K562 (cell line): ENCODE measurements around the gene DEDD2. TPM values are rescaled to one million over a fixed set of nuclear protein-coding genes. Genes with fewer than 3 reads are reported as not detected.

Source experiments
- ARID4B ChIP-seq: sonication (generic); formaldehyde crosslinking; IDR thresholded peaks from 2 replicates; pipeline ENCODE4 v1.8.0; 2022; ENCODE audit warnings: mild to moderate bottlenecking, missing genetic modification reagents
- CBFB ChIP-seq: sonication (generic); formaldehyde crosslinking; IDR thresholded peaks from 2 replicates; pipeline ENCODE4 v1.4.0; 2020; ENCODE audit warnings: mild to moderate bottlenecking, missing genetic modification reagents
- ELF4 ChIP-seq: fragments of 450-650 bp; formaldehyde crosslinking; IDR thresholded peaks from 2 replicates; pipeline ENCODE4 v1.4.0; 2022; ENCODE audit warnings: missing genetic modification characterization
- HDAC2 ChIP-seq: fragments of 450-650 bp; IDR thresholded peaks from 2 replicates; pipeline ENCODE4 v1.6.1; 2016; ENCODE audit warnings: mild to moderate bottlenecking
- LEF1 ChIP-seq: fragments of 450-650 bp; IDR thresholded peaks from 2 replicates; pipeline ENCODE4 v1.6.1; 2016; ENCODE audit warnings: mild to moderate bottlenecking
- NONO ChIP-seq, 2 experiments: fragments of 200-400 bp in 1 of 2; fragments of 450-650 bp in 1 of 2; formaldehyde crosslinking in 1 of 2; IDR thresholded peaks; 2 replicates each; pipeline ENCODE4 v1.6.1; 2017; ENCODE audit warnings: low read depth in 2 of 2, mild to moderate bottlenecking in 2 of 2, moderate library complexity in 2 of 2, low read length in 1 of 2
- PTBP1 ChIP-seq: fragments of 200-400 bp; formaldehyde crosslinking; IDR thresholded peaks from 2 replicates; pipeline ENCODE4 v1.6.1; 2017; ENCODE audit warnings: low read depth, low read length
- PTTG1 ChIP-seq: fragments of 450-650 bp; IDR thresholded peaks from 2 replicates; pipeline ENCODE4 v1.6.1; 2016; ENCODE audit warnings: low read depth, mild to moderate bottlenecking, missing genetic modification characterization, missing compliant biosample characterization
- RBBP5 ChIP-seq: fragments of 200-600 bp; sonication (generic); IDR thresholded peaks from 2 replicates; pipeline ENCODE4 v1.6.1; 2012; ENCODE audit warnings: borderline replicate concordance, mild to moderate bottlenecking, low read length, control low read depth, inconsistent platforms; ENCODE audit not compliant: insufficient read depth, poor library complexity, severe bottlenecking
- RNF2 ChIP-seq: sonication (generic); IDR thresholded peaks from 2 replicates; pipeline ENCODE4 v1.6.1; 2016
- SMAD4 ChIP-seq: fragments of 250-450 bp; sonication (Bioruptor Pico); conservative IDR thresholded peaks from 2 replicates; pipeline ENCODE4 v1.8.0; 2021; ENCODE audit warnings: inconsistent platforms, mild to moderate bottlenecking, moderate library complexity
- SNRNP70 ChIP-seq: fragments of 200-400 bp; formaldehyde crosslinking; optimal IDR thresholded peaks from 2 replicates; pipeline ENCODE3; 2017; ENCODE audit warnings: low read depth, low read length
- STAT5B ChIP-seq: fragments of 250-450 bp; sonication (Bioruptor Pico); IDR thresholded peaks from 2 replicates; pipeline ENCODE4 v1.8.0; 2021; ENCODE audit warnings: mild to moderate bottlenecking, inconsistent platforms
- TFAP4 ChIP-seq: sonication (generic); formaldehyde crosslinking; IDR thresholded peaks from 2 replicates; pipeline ENCODE4 v1.8.0; 2022; ENCODE audit warnings: missing genetic modification reagents, mild to moderate bottlenecking, moderate library complexity, borderline replicate concordance
- THAP7 ChIP-seq: fragments of 250-450 bp; sonication (Bioruptor Pico); IDR thresholded peaks from 2 replicates; pipeline ENCODE4 v1.5.0; 2021
- ZKSCAN1 ChIP-seq: fragments of 150-350 bp; IDR thresholded peaks from 2 replicates; pipeline ENCODE4 v1.6.1; 2016; ENCODE audit warnings: low read depth, low read length
- ZNF165 ChIP-seq: fragments of 250-450 bp; sonication (Bioruptor Pico); IDR thresholded peaks from 2 replicates; pipeline ENCODE4 v1.4.0; 2020; ENCODE audit warnings: borderline replicate concordance
- ZNF280B ChIP-seq: fragments of 250-450 bp; sonication (Bioruptor Pico); IDR thresholded peaks from 2 replicates; pipeline ENCODE4 v1.5.1; 2021; ENCODE audit warnings: mild to moderate bottlenecking
- ZNF3 ChIP-seq: fragments of 250-450 bp; sonication (Bioruptor Pico); IDR thresholded peaks from 2 replicates; pipeline ENCODE4 v1.5.0; 2021; ENCODE audit warnings: mild to moderate bottlenecking, moderate library complexity
- ZNF584 ChIP-seq: fragments of 200-800 bp; sonication (Bioruptor generic); IDR thresholded peaks from 2 replicates; pipeline ENCODE4 v1.6.1; 2016; ENCODE audit warnings: low read depth, mild to moderate bottlenecking, missing genetic modification characterization, missing compliant biosample characterization
- polyA plus RNA-seq, 8 experiments: library from polyadenylated mRNA; depleted of rRNA in 4 of 8; stranded (reverse) in 5 of 8; unstranded in 3 of 8; fragments of >200 nt; fragmentation: Nextera tagmentation in 2 of 8; fragmentation: Illumina TruSeq in 1 of 8; extraction: Ambion mirVana in 2 of 8; extraction: Trizol in 1 of 8; gene quantifications; 2 replicates each; pipeline versions ENCODE4 v1.2.1 to v1.2.3, GENCODE V29; 2011 to 2014; ENCODE audit warnings: inconsistent platforms in 1 of 8, missing spikeins in 1 of 8
- total RNA-seq, 7 experiments: library from RNA; depleted of rRNA in 6 of 7; stranded (reverse); fragments of >200 nt in 6 of 7; fragmentation: Illumina TruSeq in 2 of 7; extraction: Trizol in 2 of 7; gene quantifications; 2 replicates each; pipeline versions ENCODE4 v1.2.1 to v1.2.3, GENCODE V29; 2011 to 2021; ENCODE audit warnings: low replicate concordance in 1 of 7

The DEDD2 gene
- total and polyA plus RNA-seq, 9 of the 15 experiments (the other 6 are each of a cell fraction or from before 2014, with no cell fraction given), result 4.3 to 43.0 (median 29.2) TPM

- TF ChIP-seq HDAC2 (peak; percentile 76), CBFB (no peak), LEF1 (peak; percentile 72; the same call in 1 of the 2 replicates), TFAP4 (CRISPR knock-in tag) (peak; percentile 75; the same call in 1 of the 2 replicates), RBBP5 (peak; percentile 92), SMAD4 (no peak), PTTG1 (tag) (no peak), THAP7 (no peak), STAT5B (CRISPR knock-in tag) (no peak), ZKSCAN1 (no peak), ZNF165 (CRISPR knock-in tag) (no peak), ZNF584 (no peak), ZNF280B (CRISPR knock-in tag) (no peak), SNRNP70 (no peak), PTBP1 (no peak), ARID4B (CRISPR knock-in tag) (no peak), ZNF3 (CRISPR knock-in tag) (no peak), NONO (IDR thresholded peaks at IDR 0.05; ENCODE audit: low read depth in 2 of 2, low read length in 1 of 2) (no peak), ELF4 (CRISPR knock-in tag) (peak; percentile 73), RNF2 (no peak)
Measured at GRCh38 chr19:42219812-42220750, 2.6 kb upstream of the DEDD2 start, which contains the start of gene ZNF526 (continued).
